Suprapubic skin (tissue), 4 donors: Measurements from ENCODE around the gene PRPF40B. TPM values are rescaled to one million over a fixed set of nuclear protein-coding genes. Genes with fewer than 3 reads are reported as not detected.

Source experiments
- DNase-seq, 2 donors: peaks; one replicate each; pipeline ENCODE4 v3.0.0-alpha.2; 2019; ENCODE audit warnings: low spot score in 2 of 2
- H3K27ac ChIP-seq: fragments of 200-600 bp; sonication (generic); one replicate; pipeline ENCODE4 v1.5.1; 2019
- H3K27me3 ChIP-seq: fragments of 200-600 bp; sonication (generic); one replicate; pipeline ENCODE4 v1.5.1; 2019
- H3K36me3 ChIP-seq: fragments of 200-600 bp; sonication (generic); one replicate; pipeline ENCODE4 v1.5.1; 2019
- H3K4me1 ChIP-seq: fragments of 200-600 bp; sonication (generic); one replicate; pipeline ENCODE4 v1.5.1; 2019
- H3K4me3 ChIP-seq: fragments of 200-600 bp; sonication (generic); one replicate; pipeline ENCODE4 v1.5.1; 2019; ENCODE audit warnings: mild to moderate bottlenecking
- H3K9me3 ChIP-seq: fragments of 200-600 bp; sonication (generic); one replicate; pipeline ENCODE4 v1.5.1; 2019
- CTCF ChIP-seq, 2 donors: fragments of 200-600 bp in 1 of 2; fragments of 450-650 bp in 1 of 2; sonication (generic) in 1 of 2; IDR thresholded peaks; one replicate each; pipeline ENCODE4 v1.5.1; 2016 to 2019; ENCODE audit warnings: antibody characterized with exemption in 2 of 2, mild to moderate bottlenecking in 1 of 2, moderate library complexity in 1 of 2
- EP300 ChIP-seq: sonication (generic); formaldehyde crosslinking; IDR thresholded peaks from one replicate; pipeline ENCODE4 v1.6.1; 2017; ENCODE audit warnings: antibody characterized with exemption
- POLR2A ChIP-seq, 2 donors: fragments of 450-650 bp; IDR thresholded peaks; one replicate each; pipeline ENCODE4 v1.6.1; 2017; ENCODE audit warnings: antibody characterized with exemption in 2 of 2, mild to moderate bottlenecking in 2 of 2, moderate library complexity in 2 of 2
- POLR2AphosphoS5 ChIP-seq, 3 donors: sonication (generic); formaldehyde crosslinking; IDR thresholded peaks; one replicate each; pipeline ENCODE4 v1.6.1; 2017; ENCODE audit warnings: antibody characterized with exemption in 3 of 3
- WGBS: methylation state at CpG from one replicate; pipeline ENCODE4 v1.1.5; 2018; 5-methylcytosine and 5-hydroxymethylcytosine counted together
- total RNA-seq, 4 donors: library from RNA; depleted of rRNA; stranded (reverse); fragments of >200 nt; gene quantifications; one replicate each; pipeline ENCODE4 v1.1.0, GENCODE V29; 2016

Gene PRPF40B
- total RNA-seq = 10 to 100 TPM; 10.1 to 38.9 (median 15.4) TPM

DNA sequence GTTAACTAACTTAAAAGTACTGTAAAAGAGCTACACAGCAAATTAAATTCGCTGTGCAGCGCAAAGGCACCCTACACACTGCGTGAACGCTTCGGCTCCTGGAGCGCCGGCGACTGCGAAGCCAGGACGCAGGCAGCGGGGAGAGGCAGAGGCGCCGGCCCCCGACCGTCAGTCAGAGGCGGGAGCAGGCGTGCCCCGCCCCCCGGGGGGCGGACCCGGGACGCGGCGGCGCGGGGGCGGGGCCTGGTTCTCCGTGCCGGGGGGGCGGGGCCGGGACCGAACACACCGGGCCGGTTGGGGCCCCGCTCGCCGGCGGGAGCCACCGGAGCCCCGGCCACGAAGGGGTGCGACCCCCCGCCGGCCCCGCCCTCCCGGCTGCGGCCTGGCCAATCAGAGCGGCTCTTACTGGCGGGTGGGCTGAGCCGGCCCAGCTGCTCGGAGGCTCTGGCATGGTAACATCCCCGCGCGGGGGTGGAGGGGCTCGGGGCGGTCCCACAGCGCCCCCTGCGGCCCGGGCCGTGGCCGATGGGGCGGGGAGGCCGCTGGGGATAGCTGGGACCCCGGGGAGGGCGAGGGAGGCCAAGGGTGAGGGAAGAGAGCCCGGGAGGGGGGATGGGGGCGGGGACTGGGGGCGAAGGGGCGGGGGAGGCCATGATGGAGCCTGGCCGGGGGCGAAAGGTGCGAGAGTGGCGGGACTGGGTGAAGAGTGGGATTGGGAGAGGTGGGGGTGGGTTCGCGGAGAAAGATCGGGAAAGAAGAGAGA lies at the start of gene PRPF40B:
Gene PRPF40B, plus strand, starts transcription at position 420 of the 763 bp plus-strand sequence. Its CDS starts 30 bp downstream, at position 450.
- 2% methylated on average over 39 of the region's 76 CpGs for whole genome bisulfite sequencing
- peak within 1 kb of the TSS; percentile 86 for H3K27ac ChIP-seq
- H3K4me3 ChIP-seq = peak within 1 kb of the TSS; percentile 67
- no peaks in the 10 kb centered on the region for H3K9me3 ChIP-seq
- H3K27me3 ChIP-seq = no peaks in the 10 kb centered on the region
- H3K36me3 ChIP-seq = no peaks in the 10 kb centered on the region
- peak in 2 of 3 donors; percentile 56 to 71 for TF ChIP-seq POLR2AphosphoS5 (IDR thresholded peaks at IDR 0.05)
- TF ChIP-seq EP300 = no peak
- peak in 1 of 2 donors; percentile 71 for TF ChIP-seq CTCF (IDR thresholded peaks at IDR 0.05)
- TF ChIP-seq POLR2A (IDR thresholded peaks at IDR 0.05) = peak in 1 of 2 donors; percentile 15
- peaks cover 34% of the 10 kb centered on the region for H3K4me1 ChIP-seq
- DNase-seq = peak; percentile 91 to 94

DNA sequence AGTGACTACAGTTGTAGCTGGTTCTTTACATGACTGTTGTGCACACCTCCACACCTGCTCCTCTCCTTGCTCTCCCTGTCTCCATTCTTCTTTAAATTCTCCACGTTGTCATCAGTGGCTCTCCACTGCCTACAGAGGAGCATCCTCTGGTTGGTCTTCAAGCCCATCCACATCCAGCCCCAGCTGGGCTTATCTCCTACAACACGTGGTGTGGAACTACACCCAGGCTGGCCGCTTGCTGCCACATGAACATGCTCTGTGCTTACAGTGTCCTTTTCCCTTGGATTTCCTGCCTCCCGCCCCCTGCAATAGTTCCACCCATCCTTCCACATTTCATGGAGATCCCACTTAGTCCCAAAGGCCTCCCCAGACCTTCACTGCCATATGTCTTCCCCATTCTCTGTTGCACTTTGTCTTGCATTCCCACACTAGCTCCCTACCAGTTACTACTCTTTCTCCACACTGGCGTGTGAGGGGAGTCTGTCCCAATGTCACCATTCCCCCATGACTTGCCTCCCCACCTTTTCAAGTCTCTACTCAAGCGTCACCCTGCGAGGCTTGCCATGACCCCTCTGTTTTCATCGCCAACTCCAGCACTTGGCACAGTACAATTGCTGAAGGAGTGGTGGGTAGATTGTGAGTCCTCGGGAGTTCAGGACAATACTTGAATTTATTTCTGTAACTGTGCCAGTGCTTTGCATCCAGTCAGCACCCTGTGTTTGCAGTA lies 45.6 kb upstream of the PRPF40B start:
- no peak overlapping the region for H3K4me3 ChIP-seq
- no peaks in the 10 kb centered on the region for H3K27me3 ChIP-seq
- TF ChIP-seq POLR2A (IDR thresholded peaks at IDR 0.05) = no peak
- no peak for TF ChIP-seq CTCF (IDR thresholded peaks at IDR 0.05)
- no peak for TF ChIP-seq POLR2AphosphoS5 (IDR thresholded peaks at IDR 0.05)
- peaks cover 8% of the 10 kb centered on the region for H3K4me1 ChIP-seq
- H3K36me3 ChIP-seq = peaks cover 11% of the 10 kb centered on the region
- no peak for DNase-seq
- H3K27ac ChIP-seq = no peak overlapping the region
- H3K9me3 ChIP-seq = no peaks in the 10 kb centered on the region
- WGBS = 82% methylated on average over 9 of the region's 9 CpGs

GRCh38 chr12:49578471-49579112 lies 44.8 kb upstream of the PRPF40B start:
- no peaks in the 10 kb centered on the region for H3K9me3 ChIP-seq
- WGBS = 92% methylated on average over 13 of the region's 13 CpGs
- DNase-seq = peak in 1 of 2 donors; percentile 24
- H3K36me3 ChIP-seq = peaks cover 11% of the 10 kb centered on the region
- H3K27me3 ChIP-seq = no peaks in the 10 kb centered on the region
- no peak overlapping the region for H3K27ac ChIP-seq
- no peak overlapping the region for H3K4me3 ChIP-seq
- H3K4me1 ChIP-seq = peaks cover 8% of the 10 kb centered on the region
- TF ChIP-seq POLR2AphosphoS5 (IDR thresholded peaks at IDR 0.05) = no peak
- no peak for TF ChIP-seq CTCF (IDR thresholded peaks at IDR 0.05)
- TF ChIP-seq POLR2A (IDR thresholded peaks at IDR 0.05) = no peak
- no peak for TF ChIP-seq EP300

DNA sequence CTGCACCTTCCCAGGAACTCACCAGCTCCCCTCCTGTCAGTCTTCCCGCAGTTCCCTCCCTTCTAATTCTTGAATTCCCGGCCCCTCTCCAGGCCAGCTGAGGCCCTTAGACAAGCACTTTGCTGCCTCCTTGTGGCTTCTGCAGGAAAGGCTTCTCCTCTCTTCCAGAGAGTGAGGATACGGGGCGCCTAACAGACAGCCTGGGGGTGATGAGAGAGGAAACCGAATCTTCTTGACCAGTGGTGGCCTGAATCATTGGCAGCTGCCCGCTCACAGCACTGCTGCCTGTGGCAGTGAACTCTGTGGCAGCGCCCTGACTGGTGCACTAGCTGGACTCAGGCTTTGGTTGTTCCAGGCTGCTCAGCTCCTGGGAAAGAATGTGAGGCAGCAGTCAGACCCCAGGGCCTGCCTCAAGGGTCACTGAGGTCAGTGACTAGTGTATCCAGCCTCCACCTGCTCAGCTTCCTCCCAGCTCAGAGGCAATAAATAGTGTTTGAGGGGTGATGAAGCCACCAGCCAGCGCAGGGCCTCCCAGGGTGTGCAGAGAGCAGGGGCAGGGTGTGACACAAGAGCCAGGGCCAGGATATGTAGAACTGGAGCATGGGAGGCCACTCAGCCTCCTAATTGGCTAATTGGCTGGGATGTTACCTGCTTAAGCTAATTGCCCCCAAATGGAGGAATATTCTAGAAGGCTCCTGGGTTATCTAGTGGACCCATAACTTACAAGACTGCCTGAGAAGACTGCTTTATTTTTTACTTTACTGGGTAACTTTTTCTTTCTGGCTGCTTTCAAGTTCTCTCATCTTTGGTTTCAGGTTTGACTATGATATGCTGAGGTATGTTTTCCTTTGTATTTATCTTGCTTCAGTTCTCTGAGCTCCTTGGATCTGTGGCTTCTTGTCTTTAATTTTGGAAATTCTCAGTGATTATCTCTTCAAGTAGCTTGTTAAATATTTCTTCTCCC lies 42.5 kb upstream of the PRPF40B start:
- Histone ChIP-seq H3K4me3 (no peak overlapping the region), H3K27me3 (no peaks in the 10 kb centered on the region), H3K36me3 (peaks cover 6% of the 10 kb centered on the region), H3K27ac (no peak overlapping the region), H3K4me1 (peaks cover 8% of the 10 kb centered on the region), H3K9me3 (no peaks in the 10 kb centered on the region)
- TF ChIP-seq CTCF (IDR thresholded peaks at IDR 0.05) (peak; percentile 47 to 79), POLR2A (IDR thresholded peaks at IDR 0.05) (no peak)
- DNase-seq = no peak
- WGBS = 32% methylated on average over 7 of the region's 8 CpGs
